GM18505 (cell line): ENCODE results near the gene OTUD7B.
"Not testable (repeated sequence)": the region's sequence is repeated elsewhere in the genome, so short reads cannot be mapped to it uniquely, and the experiment has no call there.

Experiments
- ATAC-seq: cut with Tn5 transposase; IDR thresholded peaks from one replicate; pipeline ENCODE4 v1.9.1; 2021; ENCODE audit not compliant: unreplicated experiment
- POLR2A ChIP-seq: IDR thresholded peaks from 4 replicates; pipeline ENCODE4 v1.6.1; 2011; ENCODE audit warnings: borderline replicate concordance; ENCODE audit not compliant: insufficient read depth, insufficient read length; ENCODE audit errors: extremely low read depth

OTUD7B gene

GRCh38 chr1:150010393-150011115, at the start of gene OTUD7B:
TSS of gene OTUD7B (minus strand) at chr1:150010726. CDS start at chr1:149977510, 33,216 bp downstream.
- TF ChIP-seq POLR2A, result peak; percentile 76

GRCh38 chr1:150060260-150060659, 49.7 kb upstream of the OTUD7B start:
- no peak for ATAC-seq
- TF ChIP-seq POLR2A, result no peak

More at GRCh38 chr1:150010393-150011115, at the start of gene OTUD7B:
- ATAC-seq, result peak; percentile 84

GRCh38 chr1:150056407-150056806, 45.9 kb upstream of the OTUD7B start:
- no peak for ATAC-seq
- TF ChIP-seq POLR2A, result no peak

- not testable (repeated sequence) for ATAC-seq
Measured at GRCh38 chr1:150055507-150055906, 45.0 kb upstream of the OTUD7B start.

GRCh38 chr1:150053926-150054325, 43.4 kb upstream of the OTUD7B start:
- TF ChIP-seq POLR2A, result no peak
- no peak for ATAC-seq

- not testable (repeated sequence) for ATAC-seq
Measured at GRCh38 chr1:150051905-150052412, 41.4 kb upstream of the OTUD7B start.

- no peak for TF ChIP-seq POLR2A
- ATAC-seq, result no peak
Measured at GRCh38 chr1:150051089-150051373, 40.5 kb upstream of the OTUD7B start.

- no peak for ATAC-seq
- TF ChIP-seq POLR2A, result no peak
Measured at GRCh38 chr1:150049926-150050325, 39.4 kb upstream of the OTUD7B start.

GRCh38 chr1:150034336-150034735, 23.8 kb upstream of the OTUD7B start:
- TF ChIP-seq POLR2A, result no peak
- ATAC-seq, result no peak

GRCh38 chr1:150028322-150028721, 17.8 kb upstream of the OTUD7B start:
- no peak for ATAC-seq
- no peak for TF ChIP-seq POLR2A

GRCh38 chr1:150024156-150024555, 13.6 kb upstream of the OTUD7B start:
- ATAC-seq, result no peak
- no peak for TF ChIP-seq POLR2A

GRCh38 chr1:150022357-150022756, 11.8 kb upstream of the OTUD7B start:
- TF ChIP-seq POLR2A, result no peak
- no peak for ATAC-seq

- no peak for TF ChIP-seq POLR2A
- ATAC-seq, result no peak
Measured at GRCh38 chr1:150021191-150021694, 10.7 kb upstream of the OTUD7B start.

GRCh38 chr1:150020711-150021110, 10.2 kb upstream of the OTUD7B start:
- ATAC-seq, result no peak
- TF ChIP-seq POLR2A, result no peak

GRCh38 chr1:150018165-150018564, 7.6 kb upstream of the OTUD7B start:
- no peak for ATAC-seq

GRCh38 chr1:150017206-150017750, 6.8 kb upstream of the OTUD7B start:
- TF ChIP-seq POLR2A, result no peak
- no peak for ATAC-seq

More at GRCh38 chr1:150018165-150018564, 7.6 kb upstream of the OTUD7B start:
- no peak for TF ChIP-seq POLR2A
